Stimulated activated CD4-positive, alpha-beta T cell treated with anti-CD3 and anti-CD28 coated beads, Interleukin-4, amount 100 ng/mL, for 1 hour (primary cell): ENCODE measurements around the gene CPOX.

Experiments
- DNase-seq: peaks from one replicate; pipeline ENCODE4 v3.0.0-alpha.2; 2020

Gene CPOX

GRCh38 chr3:98534168-98534567, 59.2 kb downstream of the CPOX start:
- no peak for DNase-seq

GRCh38 chr3:98532709-98533571, 60.5 kb downstream of the CPOX start:
- DNase-seq: no peak

- DNase-seq: no peak
Measured at GRCh38 chr3:98532275-98532637, 61.2 kb downstream of the CPOX start.

- no peak for DNase-seq
Measured at GRCh38 chr3:98531622-98532274, 61.7 kb downstream of the CPOX start, which contains the start of gene GPR15. Gene GPR15, plus strand, starts transcription at chr3:98531978. Its CDS starts 56 bp downstream, at chr3:98532034.

DNA sequence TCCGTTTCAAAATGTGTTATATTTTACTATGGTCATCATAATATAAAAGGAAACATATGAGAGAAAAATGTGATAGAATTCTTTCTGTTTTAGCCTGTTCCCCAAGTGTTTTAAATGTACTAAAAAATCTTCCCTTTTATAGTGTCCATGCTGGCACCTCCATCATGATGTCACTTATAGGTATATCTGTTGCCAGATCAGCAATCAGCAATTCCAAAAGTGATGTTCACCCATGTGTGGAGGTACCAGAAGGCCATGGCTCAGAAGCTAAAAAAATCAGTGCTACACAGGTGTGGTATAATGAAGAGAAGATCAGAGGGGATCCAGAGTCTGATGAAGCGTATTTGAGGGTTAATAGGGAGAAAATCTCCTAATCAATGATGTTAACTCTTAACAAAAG, 62.7 kb downstream of the CPOX start:
- DNase-seq: no peak

- DNase-seq: no peak
Measured at GRCh38 chr3:98529856-98530459, 63.5 kb downstream of the CPOX start.
